GM23248 (cell line): ENCODE measurements around the gene SYMPK. TPM values are rescaled to one million over a fixed set of nuclear protein-coding genes. Genes with fewer than 3 reads are reported as not detected.

Experiments
- DNase-seq: peaks from one replicate; pipeline ENCODE4 v3.0.0-alpha.2; 2015
- H2AFZ ChIP-seq: fragments of 200-600 bp; sonication (generic); 2 replicates; pipeline ENCODE4 v1.6.1; 2016; ENCODE audit warnings: antibody characterized with exemption
- H3F3A ChIP-seq: fragments of 200-600 bp; sonication (generic); 2 replicates; pipeline ENCODE4 v1.6.1; 2016; ENCODE audit warnings: mild to moderate bottlenecking, antibody characterized with exemption, mixed run types; ENCODE audit not compliant: insufficient read depth
- H3K27ac ChIP-seq: fragments of 200-600 bp; sonication (generic); 2 replicates; pipeline ENCODE4 v1.5.1; 2016; ENCODE audit warnings: mild to moderate bottlenecking
- H3K27me3 ChIP-seq: fragments of 200-600 bp; sonication (generic); replicated peaks from 2 replicates; pipeline ENCODE4 v1.6.1; 2016; ENCODE audit warnings: mild to moderate bottlenecking; ENCODE audit not compliant: insufficient read depth
- H3K36me3 ChIP-seq: fragments of 200-600 bp; sonication (generic); 2 replicates; pipeline ENCODE4 v1.6.1; 2016; ENCODE audit warnings: low read depth, mild to moderate bottlenecking
- H3K4me1 ChIP-seq: fragments of 200-600 bp; sonication (generic); 2 replicates; pipeline ENCODE4 v1.6.1; 2016; ENCODE audit warnings: mild to moderate bottlenecking; ENCODE audit not compliant: insufficient read depth
- H3K4me2 ChIP-seq: fragments of 200-600 bp; sonication (generic); one replicate; pipeline ENCODE4 v1.6.1; 2016; ENCODE audit warnings: mild to moderate bottlenecking; ENCODE audit not compliant: unreplicated experiment
- H3K4me3 ChIP-seq: fragments of 200-600 bp; sonication (generic); 2 replicates; pipeline ENCODE4 v1.5.1; 2016; ENCODE audit warnings: mild to moderate bottlenecking
- H3K79me2 ChIP-seq: fragments of 200-600 bp; sonication (generic); 2 replicates; pipeline ENCODE4 v1.6.1; 2016; ENCODE audit warnings: mild to moderate bottlenecking; ENCODE audit not compliant: insufficient read depth
- H3K9ac ChIP-seq: fragments of 200-600 bp; sonication (generic); 2 replicates; pipeline ENCODE4 v1.6.1; 2016; ENCODE audit warnings: mild to moderate bottlenecking
- H3K9me2 ChIP-seq: fragments of 200-600 bp; sonication (generic); 2 replicates; pipeline ENCODE4 v1.6.1; 2016; ENCODE audit warnings: mixed run types, mild to moderate bottlenecking, moderate library complexity; ENCODE audit not compliant: insufficient read depth
- H3K9me3 ChIP-seq: fragments of 200-600 bp; sonication (generic); one replicate; pipeline ENCODE4 v1.6.1; 2017; ENCODE audit warnings: low read depth
- H4K20me1 ChIP-seq: fragments of 200-600 bp; sonication (generic); 2 replicates; pipeline ENCODE4 v1.6.0; 2016; ENCODE audit not compliant: insufficient read depth
- EZH2 ChIP-seq: fragments of 200-600 bp; sonication (generic); IDR thresholded peaks from 2 replicates; pipeline ENCODE4 v1.6.1; 2018; ENCODE audit warnings: antibody characterized with exemption, mild to moderate bottlenecking; ENCODE audit not compliant: insufficient read depth, poor library complexity, severe bottlenecking
- EZH2phosphoT487 ChIP-seq: fragments of 200-600 bp; sonication (generic); IDR thresholded peaks from 2 replicates; pipeline ENCODE4 v1.6.1; 2018; ENCODE audit warnings: antibody characterized with exemption, moderate library complexity, mild to moderate bottlenecking, low read depth; ENCODE audit not compliant: insufficient read depth
- WGBS, 2 experiments: methylation state at CpG; one replicate each; pipeline ENCODE4 v1.1.6; 2015 to 2017; ENCODE audit warnings: low lambda C conversion rate in 2 of 2, low coverage in 1 of 2; ENCODE audit errors: missing lambda C conversion rate in 2 of 2; 5-methylcytosine and 5-hydroxymethylcytosine counted together
- in situ Hi-C: fragments of 300-500 bp; cut with MboI; formaldehyde crosslinking; loops from 2 replicates; pipeline ENCODE4 v1.15.0; 2020
- polyA plus RNA-seq: library from polyadenylated mRNA; unstranded; fragments of >200 nt; fragmentation: Nextera tagmentation; extraction: Ambion mirVana; gene quantifications from 2 replicates; pipeline ENCODE4 v1.2.1, GENCODE V29; 2016
- total RNA-seq: library from RNA; depleted of rRNA; stranded (reverse); fragments of >200 nt; shearing (Covaris generic); gene quantifications from 2 replicates; pipeline ENCODE4 v1.2.3, GENCODE V29; 2014

SYMPK gene
- total and polyA plus RNA-seq, 2 experiments from 2014 or later = 17.8 to 28.1 TPM

DNA sequence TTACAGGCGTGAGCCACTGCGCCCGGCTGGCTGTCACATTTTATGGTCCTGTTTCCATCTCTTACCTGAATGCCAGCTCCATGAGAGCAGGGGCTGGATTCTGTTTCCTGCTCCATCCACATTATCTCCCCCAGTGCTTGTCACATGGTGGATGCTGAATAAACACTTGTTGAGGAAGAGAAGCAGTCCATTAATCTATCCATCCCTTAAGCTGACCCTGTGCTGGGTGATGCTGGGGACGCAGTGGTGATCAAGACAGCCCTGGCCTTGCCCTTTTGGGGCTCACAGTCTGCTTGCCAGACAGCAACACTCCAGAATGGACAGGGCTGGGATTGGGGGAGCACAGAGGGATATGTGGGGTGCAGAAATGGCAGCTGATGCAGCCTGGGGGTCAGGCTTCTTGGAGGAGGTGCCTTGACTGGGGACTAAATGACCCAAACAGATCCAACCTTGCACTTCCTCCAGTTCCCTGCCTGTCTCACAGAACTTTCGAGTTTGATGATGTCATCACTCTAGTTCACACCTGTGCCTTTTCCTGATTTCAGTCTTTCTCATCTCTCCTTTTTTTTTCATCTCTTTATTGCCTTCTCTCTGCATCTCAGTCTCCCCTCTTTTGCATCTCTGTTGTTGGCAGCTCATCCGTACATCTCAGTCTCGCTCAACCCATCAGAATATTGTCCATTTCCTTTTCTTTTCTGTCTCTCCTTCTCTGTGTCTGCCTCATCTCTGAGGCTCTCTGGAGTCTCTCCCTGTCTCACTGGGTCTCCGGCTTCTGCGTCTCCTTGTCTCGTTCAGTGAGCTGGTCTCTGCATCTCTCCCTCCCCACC, 18.3 kb upstream of the SYMPK start:
- 78 to 83% methylated on average over 10 of the region's 10 CpGs for WGBS, 2 experiments
- in situ Hi-C loops = no loop called here
- no peaks in the 10 kb centered on the region for H3K36me3 ChIP-seq
- TF ChIP-seq EZH2 = no peak
- no peak for TF ChIP-seq EZH2phosphoT487
- H3K9ac ChIP-seq = no peak overlapping the region
- H3K9me3 ChIP-seq = no peaks in the 10 kb centered on the region
- no peaks in the 10 kb centered on the region for H4K20me1 ChIP-seq
- no peaks in the 10 kb centered on the region; the same call in 1 of the 2 replicates for H3F3A ChIP-seq
- peaks cover 21% of the 10 kb centered on the region for H3K79me2 ChIP-seq
- H3K9me2 ChIP-seq = no peaks in the 10 kb centered on the region
- H2AFZ ChIP-seq = no peak overlapping the region
- no peak for DNase-seq
- H3K27ac ChIP-seq = no peak overlapping the region
- H3K4me3 ChIP-seq = no peak overlapping the region
- H3K27me3 ChIP-seq = no peaks in the 10 kb centered on the region
- H3K4me1 ChIP-seq = no peaks in the 10 kb centered on the region; the same call in 1 of the 2 replicates
- no peak overlapping the region for H3K4me2 ChIP-seq

DNA sequence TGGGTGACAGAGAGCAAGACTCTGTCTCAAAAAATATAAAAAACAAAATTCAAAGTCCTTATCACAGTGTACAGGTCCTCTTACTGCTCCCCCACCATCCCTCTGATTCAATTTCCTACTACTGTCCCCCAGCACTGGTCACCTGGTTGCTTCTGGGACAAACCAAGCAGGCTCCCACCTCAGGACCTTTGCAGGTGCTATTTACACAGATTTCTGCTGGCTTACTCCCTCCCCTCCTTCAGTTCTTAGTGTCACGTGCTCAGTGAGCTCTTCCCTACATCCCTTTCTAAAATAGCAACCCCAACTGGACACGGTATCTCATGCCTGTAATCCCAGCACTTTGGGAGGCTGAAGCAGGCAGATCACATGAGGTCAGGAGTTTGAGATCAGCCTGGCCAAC, 17.0 kb upstream of the SYMPK start:
- H3K4me2 ChIP-seq = no peak overlapping the region

DNA sequence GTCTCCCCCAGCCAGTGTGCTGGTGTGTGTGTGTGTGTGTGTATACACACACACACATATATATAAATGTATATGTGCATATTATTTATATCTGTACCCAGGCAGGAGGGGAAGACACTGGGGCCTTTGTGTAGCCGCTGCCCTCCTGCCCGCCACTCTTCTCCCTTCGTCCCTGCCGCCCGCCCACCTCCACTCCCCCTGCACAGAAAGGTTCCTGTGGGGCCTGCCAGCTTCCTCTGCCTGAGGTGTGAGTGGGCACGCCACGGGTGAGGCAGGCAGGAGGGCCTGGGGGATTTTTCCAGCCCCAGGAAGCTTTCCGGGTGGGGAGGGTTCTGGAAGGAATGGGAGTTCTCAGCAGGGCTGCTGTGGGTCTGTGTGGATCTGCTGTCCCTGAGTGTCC, 16.1 kb upstream of the SYMPK start:
- in situ Hi-C loops = no loop called here
- Histone ChIP-seq H2AFZ (no peak overlapping the region), H3K27ac (no peak overlapping the region), H3K4me2 (no peak overlapping the region), H3K36me3 (no peaks in the 10 kb centered on the region), H3K9me3 (no peaks in the 10 kb centered on the region), H4K20me1 (no peaks in the 10 kb centered on the region), H3K4me3 (no peak overlapping the region), H3K9ac (no peak overlapping the region), H3K9me2 (no peaks in the 10 kb centered on the region), H3K4me1 (no peaks in the 10 kb centered on the region; the same call in 1 of the 2 replicates), H3F3A (no peaks in the 10 kb centered on the region; the same call in 1 of the 2 replicates), H3K79me2 (peaks cover 6% of the 10 kb centered on the region), H3K27me3 (no peaks in the 10 kb centered on the region)
- no peak for DNase-seq
- TF ChIP-seq EZH2 = no peak
- TF ChIP-seq EZH2phosphoT487 = no peak
- 95 to 96% methylated on average over 4 to 8 of the region's 8 CpGs for WGBS, 2 experiments

More for the DNA sequence above, 17.0 kb upstream of the SYMPK start:
- Histone ChIP-seq H3K27ac (no peak overlapping the region), H3K9me3 (no peaks in the 10 kb centered on the region), H3K4me3 (no peak overlapping the region), H3K36me3 (no peaks in the 10 kb centered on the region), H3F3A (no peaks in the 10 kb centered on the region; the same call in 1 of the 2 replicates), H2AFZ (no peak overlapping the region), H3K4me1 (no peaks in the 10 kb centered on the region; the same call in 1 of the 2 replicates), H4K20me1 (no peaks in the 10 kb centered on the region), H3K9ac (no peak overlapping the region), H3K79me2 (peaks cover 15% of the 10 kb centered on the region), H3K27me3 (no peaks in the 10 kb centered on the region), H3K9me2 (no peaks in the 10 kb centered on the region)
- in situ Hi-C loops = no loop called here
- no peak for TF ChIP-seq EZH2
- TF ChIP-seq EZH2phosphoT487 = no peak
- DNase-seq = no peak
- WGBS, 2 experiments = 37 to 44% methylated on average over 2 of the region's 2 CpGs

DNA sequence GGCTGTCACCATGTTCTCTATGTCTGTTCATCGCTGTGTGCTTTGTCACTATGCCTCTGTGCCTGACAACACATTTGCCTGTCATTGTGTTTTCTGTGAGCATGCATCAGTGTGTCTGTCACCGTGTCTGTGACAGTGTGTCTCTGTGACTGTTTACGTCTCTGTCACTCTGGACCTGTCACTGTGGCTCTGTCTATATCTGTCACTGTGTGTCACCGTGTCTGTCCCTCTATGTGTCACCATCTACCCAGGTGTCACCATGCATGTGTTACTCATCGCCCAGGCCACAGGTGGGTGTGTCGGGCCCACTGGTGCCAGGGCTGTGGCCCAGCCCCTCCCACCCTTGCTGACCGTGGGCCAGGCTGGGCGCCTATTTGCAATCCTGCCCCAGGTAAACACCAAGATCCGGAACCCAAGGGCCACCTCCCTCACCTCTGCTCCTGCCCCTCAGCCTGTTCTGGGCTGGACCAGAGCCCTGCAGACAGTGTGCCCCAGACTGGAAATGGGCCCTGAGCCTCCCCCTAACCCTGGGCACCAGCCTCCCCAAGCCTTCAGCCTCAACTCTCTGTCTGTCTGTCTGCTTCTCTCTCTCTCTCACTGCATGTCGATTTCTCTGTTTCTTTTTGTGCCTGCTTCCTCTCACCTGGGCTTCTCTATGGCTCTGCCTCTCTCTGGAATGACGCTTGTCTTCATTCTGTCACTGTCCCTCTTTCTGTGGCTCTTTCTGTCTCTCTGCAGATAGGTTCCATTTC, 15.3 kb upstream of the SYMPK start:
- no peak overlapping the region for H3K4me3 ChIP-seq
- no peaks in the 10 kb centered on the region for H3K9me3 ChIP-seq
- no peaks in the 10 kb centered on the region; the same call in 1 of the 2 replicates for H3K4me1 ChIP-seq
- no peaks in the 10 kb centered on the region; the same call in 1 of the 2 replicates for H3F3A ChIP-seq
- in situ Hi-C loops = no loop called here
- no peaks in the 10 kb centered on the region for H3K27me3 ChIP-seq
- H2AFZ ChIP-seq = no peak overlapping the region
- 83 to 84% methylated on average over 11 of the region's 11 CpGs for WGBS, 2 experiments
- no peak overlapping the region for H3K9ac ChIP-seq
- H3K27ac ChIP-seq = no peak overlapping the region
- H3K9me2 ChIP-seq = no peaks in the 10 kb centered on the region
- no peaks in the 10 kb centered on the region for H4K20me1 ChIP-seq
- H3K4me2 ChIP-seq = no peak overlapping the region
- H3K36me3 ChIP-seq = no peaks in the 10 kb centered on the region
- no peak for TF ChIP-seq EZH2
- no peak for TF ChIP-seq EZH2phosphoT487
- no peaks in the 10 kb centered on the region for H3K79me2 ChIP-seq
- DNase-seq = no peak
